SHP77 (cell line): ENCODE data around the gene CRYL1.

Experiments used
- DNase-seq, 2 experiments: peaks; one replicate each; lab custom pipeline; 2025; lab: John Stamatoyannopoulos, UW

The CRYL1 gene

GRCh38 chr13:20370815-20371421 lies 154.7 kb downstream of the CRYL1 start:
- no peak for DNase-seq

- DNase-seq = no peak
These were observed 155.7 kb downstream of the CRYL1 start for GRCh38 chr13:20369886-20370361.

- no peak for DNase-seq
These were observed 159.6 kb downstream of the CRYL1 start for GRCh38 chr13:20366056-20366455.

- no peak for DNase-seq
These were observed 162.1 kb downstream of the CRYL1 start for GRCh38 chr13:20363603-20364002.

- DNase-seq = no peak
These were observed 162.5 kb downstream of the CRYL1 start for GRCh38 chr13:20363172-20363571.

GRCh38 chr13:20362484-20363041 lies 163.1 kb downstream of the CRYL1 start:
- DNase-seq = no peak

- no peak for DNase-seq
These were observed 164.7 kb downstream of the CRYL1 start for GRCh38 chr13:20360835-20361412.

GRCh38 chr13:20360041-20360491 lies 165.6 kb downstream of the CRYL1 start:
- DNase-seq = no peak

GRCh38 chr13:20359335-20359734 lies 166.3 kb downstream of the CRYL1 start:
- no peak for DNase-seq

GRCh38 chr13:20358022-20358421 lies 167.6 kb downstream of the CRYL1 start:
- no peak for DNase-seq

GRCh38 chr13:20356444-20356843 lies 169.2 kb downstream of the CRYL1 start:
- no peak for DNase-seq

- DNase-seq = no peak
These were observed 170.9 kb downstream of the CRYL1 start for GRCh38 chr13:20354722-20355121.

- DNase-seq = no peak
These were observed 171.7 kb downstream of the CRYL1 start for GRCh38 chr13:20353973-20354372.
